SK-N-MC (cell line): ENCODE results near the gene RASEF.

Experiments
- EZH2 ChIP-seq: fragments of 200-600 bp; sonication (generic); IDR thresholded peaks from one replicate; pipeline ENCODE4 v1.6.1; 2017; ENCODE audit warnings: antibody characterized with exemption
- FOXP2 ChIP-seq: optimal IDR thresholded peaks from 2 replicates; pipeline ENCODE3; 2011; ENCODE audit warnings: mild to moderate bottlenecking, moderate library complexity; ENCODE audit not compliant: insufficient read depth; ENCODE audit errors: extremely low read length, control extremely low read depth
- POLR2AphosphoS5 ChIP-seq: IDR thresholded peaks from 2 replicates; pipeline ENCODE4 v1.6.1; 2012; ENCODE audit warnings: mild to moderate bottlenecking, low read depth, low read length, borderline replicate concordance

GRCh38 chr9:83109296-83109695, 46.4 kb upstream of the RASEF start:
- no peak for TF ChIP-seq POLR2AphosphoS5
- no peak for TF ChIP-seq EZH2
- no peak for TF ChIP-seq FOXP2
